AG08396 (cell line): ENCODE measurements around the gene SLC47A1.
"Not testable (repeated sequence)": the region's sequence is repeated elsewhere in the genome, so short reads cannot be mapped to it uniquely, and the experiment has no call there.

Source experiments
- DNase-seq: peaks from one replicate; pipeline ENCODE4 v3.0.0; 2012; ENCODE audit warnings: low spot score, mixed read lengths

The SLC47A1 gene

DNA sequence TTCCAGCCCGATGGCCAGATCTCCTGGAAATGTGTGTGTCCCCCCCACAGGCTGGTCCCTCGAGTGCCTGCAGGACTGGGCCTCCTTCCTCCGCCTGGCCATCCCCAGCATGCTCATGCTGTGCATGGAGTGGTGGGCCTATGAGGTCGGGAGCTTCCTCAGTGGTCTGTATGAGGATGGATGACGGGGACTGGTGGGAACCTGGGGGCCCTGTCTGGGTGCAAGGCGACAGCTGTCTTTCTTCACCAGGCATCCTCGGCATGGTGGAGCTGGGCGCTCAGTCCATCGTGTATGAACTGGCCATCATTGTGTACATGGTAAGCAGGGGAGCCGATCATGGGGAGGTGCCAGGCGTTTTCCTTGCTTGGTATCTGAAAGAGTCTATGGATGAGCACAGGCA lies 22.1 kb downstream of the SLC47A1 start:
- DNase-seq, result no peak

- DNase-seq, result no peak
Measured at GRCh38 chr17:19558946-19559345, 25.3 kb downstream of the SLC47A1 start.

- no peak for DNase-seq
Measured at GRCh38 chr17:19561697-19562318, 28.2 kb downstream of the SLC47A1 start.

DNA sequence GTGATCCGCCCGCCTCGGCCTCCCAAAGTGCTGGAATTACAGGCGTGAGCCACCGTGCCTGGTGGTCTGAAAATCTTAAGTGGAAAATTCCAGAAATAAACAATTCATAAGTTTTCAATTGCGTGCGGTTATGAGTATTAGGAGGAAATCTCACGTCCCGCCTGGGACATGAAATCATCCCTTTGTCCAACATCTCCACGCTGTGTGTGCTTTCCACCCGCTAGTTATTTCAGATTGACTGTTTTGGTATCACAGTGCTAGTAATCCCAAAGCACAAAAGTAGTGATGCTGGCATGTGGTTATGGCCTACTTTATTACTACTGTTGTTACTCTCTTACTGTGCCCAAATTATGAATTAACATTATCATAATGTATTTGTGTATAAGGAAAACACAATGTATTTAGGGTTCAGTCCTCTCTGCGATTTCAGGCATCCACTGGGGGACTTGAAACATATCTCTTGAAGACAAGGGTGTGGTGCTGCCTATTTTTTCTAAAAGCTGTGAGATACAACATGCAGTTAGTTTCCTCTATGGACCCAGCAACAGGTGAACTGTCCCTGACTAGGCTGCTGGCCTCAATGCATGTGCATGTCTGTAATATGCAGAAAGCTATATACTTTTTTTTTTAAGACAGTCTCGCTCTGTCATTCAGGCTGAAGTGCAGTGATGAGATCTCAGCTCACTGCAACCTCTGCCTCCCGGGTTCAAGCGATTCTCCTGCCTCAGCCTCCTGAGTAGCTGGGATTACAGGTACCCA lies 32.3 kb downstream of the SLC47A1 start:
- no peak for DNase-seq

- no peak for DNase-seq
Measured at GRCh38 chr17:19567216-19568015, 33.8 kb downstream of the SLC47A1 start.

DNA sequence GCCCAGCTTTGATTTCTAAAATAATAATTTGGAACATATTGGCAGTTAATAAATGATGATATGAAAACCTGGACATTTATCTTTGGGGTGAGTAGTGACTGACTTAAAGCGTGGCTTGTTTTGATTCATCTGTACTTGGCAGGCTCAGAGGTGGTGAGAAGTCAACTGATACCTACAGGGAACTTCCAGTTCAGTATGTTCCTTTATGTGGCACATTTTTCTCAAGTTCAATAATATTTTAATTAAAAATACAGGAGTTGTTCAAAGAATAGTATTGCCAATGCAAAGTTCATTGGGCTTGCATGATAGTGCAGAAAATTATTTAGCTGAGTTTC lies 34.3 kb downstream of the SLC47A1 start:
- DNase-seq, result no peak

DNA sequence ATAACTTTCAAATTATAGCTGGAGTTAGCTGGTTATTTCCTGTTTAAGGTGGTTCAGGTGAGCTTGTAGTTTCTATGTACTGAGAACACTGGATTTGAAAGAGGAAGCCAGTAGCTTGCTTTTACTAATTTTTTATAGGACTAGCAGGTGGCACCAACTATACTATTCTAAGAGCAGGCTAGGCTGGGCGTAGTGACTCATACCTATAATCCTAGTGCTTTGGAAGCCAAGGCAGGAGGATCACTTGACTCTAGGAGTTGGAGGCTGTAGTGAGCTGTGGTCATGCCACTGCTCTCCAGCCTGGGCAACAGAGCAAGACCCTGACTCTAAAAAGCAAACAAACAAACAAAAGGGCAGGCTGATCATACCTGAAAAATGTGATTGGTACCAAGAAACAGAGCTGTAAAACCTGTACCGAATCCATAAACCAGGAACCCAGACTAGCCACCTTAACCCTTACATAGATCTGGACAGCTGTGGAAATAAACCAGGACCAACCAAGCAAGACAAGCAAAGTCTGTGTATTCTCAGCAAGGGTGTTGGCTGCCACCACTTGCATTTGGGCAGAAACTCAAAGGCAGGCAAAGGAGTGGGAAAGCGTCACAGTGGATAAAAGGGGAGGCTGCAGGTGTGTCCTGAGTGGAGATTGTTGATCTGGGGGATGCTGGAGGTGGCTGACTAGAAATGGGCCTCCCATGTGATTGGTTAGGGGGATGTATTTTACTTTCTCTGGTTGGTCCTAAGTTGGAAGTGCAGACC lies 36.3 kb downstream of the SLC47A1 start:
- DNase-seq, result no peak

- DNase-seq, result no peak
Measured at GRCh38 chr17:19570544-19571062, 36.9 kb downstream of the SLC47A1 start.

GRCh38 chr17:19573075-19573474 lies 39.4 kb downstream of the SLC47A1 start:
- no peak for DNase-seq

GRCh38 chr17:19574956-19575355 lies 41.3 kb downstream of the SLC47A1 start:
- no peak for DNase-seq

DNA sequence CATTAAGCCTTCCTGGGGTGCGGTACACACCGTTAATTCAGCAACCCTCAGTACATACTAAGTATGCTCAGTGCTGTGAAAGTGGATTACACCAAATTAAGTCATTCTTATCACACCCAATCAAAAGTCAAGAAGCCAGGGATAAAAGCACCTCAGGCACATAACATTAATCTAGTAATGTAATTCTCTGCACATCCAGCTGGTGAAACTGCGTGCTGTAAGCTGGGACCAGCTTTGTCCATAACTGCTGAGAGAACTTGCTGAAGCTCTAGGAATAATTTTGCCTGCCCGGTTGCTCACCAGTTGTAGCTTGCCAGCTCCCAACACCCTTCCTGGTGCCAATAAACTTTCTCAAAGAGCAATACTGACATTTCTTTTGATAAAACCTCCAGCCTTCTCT lies 44.9 kb downstream of the SLC47A1 start:
- DNase-seq, result peak; percentile 30

GRCh38 chr17:19579192-19579761 lies 45.6 kb downstream of the SLC47A1 start:
- no peak for DNase-seq

DNA sequence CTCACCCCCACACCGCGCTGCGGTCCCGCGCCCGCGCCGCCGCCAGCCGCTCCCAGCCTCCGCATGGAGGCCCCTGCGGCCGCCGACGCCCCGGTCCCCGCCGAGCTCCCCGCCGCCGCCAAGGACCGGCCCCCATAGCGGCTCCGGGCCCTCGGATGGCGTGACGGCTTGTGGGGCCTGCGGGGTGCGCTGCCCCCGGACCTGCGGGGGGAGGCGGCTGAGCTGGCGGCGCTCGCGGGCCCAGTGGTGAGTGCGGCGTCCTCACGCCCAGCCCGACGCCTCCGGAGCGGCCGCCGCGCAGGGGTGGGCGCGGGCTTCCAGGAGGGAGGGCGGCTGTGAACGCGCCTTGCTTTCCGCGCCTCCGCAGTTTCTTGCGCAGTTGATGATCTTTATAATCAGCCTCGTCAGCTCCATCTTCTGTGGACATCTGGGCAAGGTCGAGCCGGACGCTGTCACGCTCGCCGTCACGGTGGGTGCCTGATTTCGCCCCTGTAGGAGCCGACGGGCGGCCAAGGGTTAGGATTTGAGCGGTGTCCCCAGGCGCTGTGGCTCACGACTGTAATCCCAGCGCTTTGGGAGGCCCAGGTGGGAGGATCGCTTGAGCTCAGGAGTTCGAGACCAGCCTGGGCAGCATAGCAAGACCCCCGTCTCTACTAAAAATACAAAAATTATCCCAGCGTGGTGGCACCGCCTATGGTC lies 46.4 kb downstream of the SLC47A1 start:
- peak; percentile 31 for DNase-seq

- not testable (repeated sequence) for DNase-seq
Measured at GRCh38 chr17:19580566-19580920, 46.9 kb downstream of the SLC47A1 start.

DNA sequence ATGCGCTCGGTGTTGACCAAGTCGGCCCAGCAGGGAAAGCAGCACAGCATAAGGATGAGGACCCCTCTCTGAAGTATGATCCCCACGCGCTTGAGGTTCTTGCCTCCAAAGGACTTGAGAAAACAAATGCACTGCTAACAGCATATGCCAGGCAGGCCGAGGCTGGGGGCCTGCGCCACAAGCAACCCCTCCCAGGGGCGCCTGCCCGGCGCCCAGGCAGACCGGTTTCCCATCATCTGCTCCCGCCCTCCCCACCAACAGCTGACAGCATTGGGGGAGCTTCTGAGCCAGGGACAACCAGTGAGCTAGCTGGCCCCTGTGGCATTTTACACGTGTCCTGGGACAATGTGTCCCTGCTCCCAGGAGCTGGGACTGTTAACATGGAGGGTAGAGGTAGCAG lies 48.5 kb downstream of the SLC47A1 start:
- not testable (repeated sequence) for DNase-seq

GRCh38 chr17:19583871-19584270 lies 50.2 kb downstream of the SLC47A1 start:
- DNase-seq, result no peak

- no peak for DNase-seq
Measured at GRCh38 chr17:19590451-19590850, 56.8 kb downstream of the SLC47A1 start.

- no peak for DNase-seq
Measured at GRCh38 chr17:19590912-19591551, 57.4 kb downstream of the SLC47A1 start.

DNA sequence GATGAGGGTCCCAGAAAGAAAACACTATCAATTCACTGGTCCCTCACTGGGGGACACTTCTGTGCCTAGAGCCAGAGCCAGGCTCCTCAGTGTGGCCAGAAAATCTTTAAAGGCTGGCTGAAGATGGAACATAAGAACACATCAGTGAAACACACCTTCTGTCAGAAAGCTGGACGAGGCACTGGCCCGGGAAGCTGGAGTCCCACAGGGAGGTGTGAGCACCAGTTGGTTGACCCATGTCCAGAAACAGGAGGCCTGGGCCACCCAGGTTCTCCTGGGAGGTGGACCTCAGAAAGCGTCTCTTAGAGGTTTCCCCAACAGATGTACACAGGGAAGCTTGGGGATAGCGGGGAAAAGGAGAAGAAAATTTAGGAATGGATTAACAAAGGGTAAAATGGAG lies 58.7 kb downstream of the SLC47A1 start:
- DNase-seq, result no peak

DNA sequence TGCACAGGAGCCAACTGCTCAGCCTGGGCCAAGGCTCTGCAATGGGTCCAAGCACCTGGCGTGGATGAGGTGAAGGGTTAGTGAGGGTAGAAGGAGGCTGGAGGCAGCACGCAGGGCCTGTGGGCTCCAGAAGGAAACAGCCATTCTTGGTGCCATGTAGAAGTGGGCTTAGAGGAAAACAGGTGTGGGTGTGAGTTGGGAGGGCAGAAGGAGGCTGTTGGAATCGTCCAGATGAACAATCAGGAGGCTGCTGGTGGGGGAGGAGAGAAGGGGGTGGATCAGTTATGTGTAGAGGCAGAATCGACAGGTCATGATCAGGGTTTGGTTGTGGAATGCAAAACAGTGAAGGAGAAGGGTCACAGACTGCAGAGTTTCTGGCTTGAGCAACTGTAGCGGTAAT lies 63.2 kb downstream of the SLC47A1 start:
- no peak for DNase-seq

DNA sequence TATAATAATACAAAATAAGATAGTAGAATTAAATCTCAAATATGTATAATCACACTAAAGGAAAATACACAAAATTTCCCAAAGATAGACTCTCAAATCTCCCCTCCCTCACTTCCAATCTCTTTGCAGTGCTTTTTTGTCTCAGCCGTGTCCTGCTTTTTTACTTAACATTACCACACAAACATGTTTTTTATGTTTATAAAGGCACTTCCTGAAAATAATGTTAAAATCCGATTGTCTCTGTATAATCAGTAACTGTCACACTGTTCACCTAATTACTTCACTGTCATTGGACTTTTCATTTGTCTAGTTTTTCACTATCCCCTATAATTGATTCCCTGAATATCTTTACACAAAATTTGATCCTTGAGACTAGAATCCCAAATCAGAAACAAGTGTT lies 76.7 kb downstream of the SLC47A1 start:
- DNase-seq, result no peak
